ENCODE data around the gene OPCML.

The OPCML gene

GRCh38 chr11:132977241-132977640 lies 555.1 kb downstream of the OPCML start:
- in situ Hi-C loops (cut with HindIII; ENCODE audit: low pct_unique_long_range_greater_than_20kb, low sequenced_read_pairs): no loop called here
- no peak for TF ChIP-seq JUND (IDR thresholded peaks at IDR 0.05; ENCODE audit: low read depth)
- no peak for DNase-seq (ENCODE audit: low read depth in 1 of 2, low spot score in 1 of 2)

- no peak for DNase-seq (ENCODE audit: low read depth in 1 of 2, low spot score in 1 of 2)
- no peak for TF ChIP-seq JUND (IDR thresholded peaks at IDR 0.05; ENCODE audit: low read depth)
- in situ Hi-C loops (cut with HindIII; ENCODE audit: low pct_unique_long_range_greater_than_20kb, low sequenced_read_pairs): no loop called here
These were observed 556.2 kb downstream of the OPCML start for GRCh38 chr11:132976115-132976514.

- no peak for DNase-seq (ENCODE audit: low read depth in 1 of 2, low spot score in 1 of 2)
- no peak for TF ChIP-seq JUND (IDR thresholded peaks at IDR 0.05; ENCODE audit: low read depth)
These were observed 558.6 kb downstream of the OPCML start for GRCh38 chr11:132973686-132974085.

GRCh38 chr11:132972565-132972964 lies 559.7 kb downstream of the OPCML start:
- no peak for DNase-seq (ENCODE audit: low read depth in 1 of 2, low spot score in 1 of 2)
- TF ChIP-seq JUND (IDR thresholded peaks at IDR 0.05; ENCODE audit: low read depth): no peak
- in situ Hi-C loops (cut with HindIII; ENCODE audit: low pct_unique_long_range_greater_than_20kb, low sequenced_read_pairs): no loop called here

More at GRCh38 chr11:132973686-132974085, 558.6 kb downstream of the OPCML start:
- in situ Hi-C loops (cut with HindIII; ENCODE audit: low pct_unique_long_range_greater_than_20kb, low sequenced_read_pairs): no loop called here

- in situ Hi-C loops (cut with HindIII; ENCODE audit: low pct_unique_long_range_greater_than_20kb, low sequenced_read_pairs): no loop called here
- TF ChIP-seq JUND (IDR thresholded peaks at IDR 0.05; ENCODE audit: low read depth): no peak
- no peak for DNase-seq (ENCODE audit: low read depth in 1 of 2, low spot score in 1 of 2)
These were observed 561.0 kb downstream of the OPCML start for GRCh38 chr11:132971351-132971750.

GRCh38 chr11:132969892-132970291 lies 562.4 kb downstream of the OPCML start:
- in situ Hi-C loops (cut with HindIII; ENCODE audit: low pct_unique_long_range_greater_than_20kb, low sequenced_read_pairs): no loop called here
- no peak for DNase-seq (ENCODE audit: low read depth in 1 of 2, low spot score in 1 of 2)
- TF ChIP-seq JUND (IDR thresholded peaks at IDR 0.05; ENCODE audit: low read depth): no peak

- TF ChIP-seq JUND (IDR thresholded peaks at IDR 0.05; ENCODE audit: low read depth): no peak
- no peak for DNase-seq (ENCODE audit: low read depth in 1 of 2, low spot score in 1 of 2)
- in situ Hi-C loops (cut with HindIII; ENCODE audit: low pct_unique_long_range_greater_than_20kb, low sequenced_read_pairs): no loop called here
These were observed 570.3 kb downstream of the OPCML start for GRCh38 chr11:132962041-132962440.

GRCh38 chr11:132961453-132961852 lies 570.8 kb downstream of the OPCML start:
- in situ Hi-C loops (cut with HindIII; ENCODE audit: low pct_unique_long_range_greater_than_20kb, low sequenced_read_pairs): no loop called here
- DNase-seq (ENCODE audit: low read depth in 1 of 2, low spot score in 1 of 2): no peak
- no peak for TF ChIP-seq JUND (IDR thresholded peaks at IDR 0.05; ENCODE audit: low read depth)

- TF ChIP-seq JUND (IDR thresholded peaks at IDR 0.05; ENCODE audit: low read depth): no peak
- in situ Hi-C loops (cut with HindIII; ENCODE audit: low pct_unique_long_range_greater_than_20kb, low sequenced_read_pairs): no loop called here
- DNase-seq (ENCODE audit: low read depth in 1 of 2, low spot score in 1 of 2): no peak
These were observed 571.8 kb downstream of the OPCML start for GRCh38 chr11:132960273-132961078.

- in situ Hi-C loops (cut with HindIII; ENCODE audit: low pct_unique_long_range_greater_than_20kb, low sequenced_read_pairs): no loop called here
- no peak for TF ChIP-seq JUND (IDR thresholded peaks at IDR 0.05; ENCODE audit: low read depth)
- no peak for DNase-seq (ENCODE audit: low read depth in 1 of 2, low spot score in 1 of 2)
These were observed 572.6 kb downstream of the OPCML start for GRCh38 chr11:132959693-132960092.

- no peak for DNase-seq (ENCODE audit: low read depth in 1 of 2, low spot score in 1 of 2)
- no peak for TF ChIP-seq JUND (IDR thresholded peaks at IDR 0.05; ENCODE audit: low read depth)
- in situ Hi-C loops (cut with HindIII; ENCODE audit: low pct_unique_long_range_greater_than_20kb, low sequenced_read_pairs): no loop called here
These were observed 574.4 kb downstream of the OPCML start for GRCh38 chr11:132957881-132958280.

- in situ Hi-C loops (cut with HindIII; ENCODE audit: low pct_unique_long_range_greater_than_20kb, low sequenced_read_pairs): no loop called here
- no peak for DNase-seq (ENCODE audit: low read depth in 1 of 2, low spot score in 1 of 2)
- no peak for TF ChIP-seq JUND (IDR thresholded peaks at IDR 0.05; ENCODE audit: low read depth)
These were observed 584.0 kb downstream of the OPCML start for GRCh38 chr11:132948252-132948651.

GRCh38 chr11:132944569-132944944 lies 587.7 kb downstream of the OPCML start:
- in situ Hi-C loops (cut with HindIII; ENCODE audit: low pct_unique_long_range_greater_than_20kb, low sequenced_read_pairs): no loop called here
- no peak for DNase-seq (ENCODE audit: low read depth in 1 of 2, low spot score in 1 of 2)
- TF ChIP-seq JUND (IDR thresholded peaks at IDR 0.05; ENCODE audit: low read depth): no peak
